GM21723 (cell line): ENCODE data around the gene LPA.
"Not testable (repeated sequence)": the region's sequence is repeated elsewhere in the genome, so short reads cannot be mapped to it uniquely, and the experiment has no call there.

Experiments
- ATAC-seq: cut with Tn5 transposase; IDR thresholded peaks from one replicate; pipeline ENCODE4 v1.9.1; 2021; ENCODE audit warnings: mild to moderate bottlenecking, moderate library complexity; ENCODE audit not compliant: unreplicated experiment

LPA gene

GRCh38 chr6:160664198-160664597 lies at the start of gene LPA:
LPA (minus strand) TSS chr6:160664275; CDS start chr6:160664214, 61 bp downstream.
- ATAC-seq: not testable (repeated sequence)

GRCh38 chr6:160708993-160709392 lies 44.9 kb upstream of the LPA start:
- ATAC-seq: not testable (repeated sequence)

GRCh38 chr6:160704688-160705087 lies 40.6 kb upstream of the LPA start:
- not testable (repeated sequence) for ATAC-seq

- not testable (repeated sequence) for ATAC-seq
These were observed 38.0 kb upstream of the LPA start, which contains the start of gene PLG for GRCh38 chr6:160701918-160702680. PLG (plus strand) TSS chr6:160702244; CDS start chr6:160702305, 61 bp downstream.

GRCh38 chr6:160697826-160698225 lies 33.8 kb upstream of the LPA start:
- no peak for ATAC-seq

- ATAC-seq: not testable (repeated sequence)
These were observed 32.8 kb upstream of the LPA start for GRCh38 chr6:160696884-160697283.

- ATAC-seq: not testable (repeated sequence)
These were observed 31.5 kb upstream of the LPA start for GRCh38 chr6:160695622-160696021.

GRCh38 chr6:160695025-160695424 lies 30.9 kb upstream of the LPA start:
- not testable (repeated sequence) for ATAC-seq

- ATAC-seq: no peak
These were observed 28.4 kb upstream of the LPA start for GRCh38 chr6:160692369-160692959.

- no peak for ATAC-seq
These were observed 27.5 kb upstream of the LPA start for GRCh38 chr6:160691617-160692016.

GRCh38 chr6:160690458-160690857 lies 26.4 kb upstream of the LPA start:
- ATAC-seq: no peak

GRCh38 chr6:160685762-160686450 lies 21.8 kb upstream of the LPA start:
- ATAC-seq: no peak

GRCh38 chr6:160685101-160685761 lies 21.2 kb upstream of the LPA start:
- ATAC-seq: not testable (repeated sequence)

GRCh38 chr6:160679402-160679769 lies 15.3 kb upstream of the LPA start:
- no peak for ATAC-seq

GRCh38 chr6:160678744-160679401 lies 14.8 kb upstream of the LPA start:
- no peak for ATAC-seq

- ATAC-seq: no peak
These were observed 14.2 kb upstream of the LPA start for GRCh38 chr6:160678230-160678629.

- not testable (repeated sequence) for ATAC-seq
These were observed 12.3 kb upstream of the LPA start for GRCh38 chr6:160676418-160676817.

GRCh38 chr6:160668589-160668988 lies 4.5 kb upstream of the LPA start:
- no peak for ATAC-seq

- ATAC-seq: peak; percentile 83
These were observed 3.8 kb upstream of the LPA start for GRCh38 chr6:160667639-160668481.

- no peak for ATAC-seq
These were observed 1.2 kb downstream of the LPA start for GRCh38 chr6:160662842-160663241.
